ENCODE results near the gene OR10D3.

DNA sequence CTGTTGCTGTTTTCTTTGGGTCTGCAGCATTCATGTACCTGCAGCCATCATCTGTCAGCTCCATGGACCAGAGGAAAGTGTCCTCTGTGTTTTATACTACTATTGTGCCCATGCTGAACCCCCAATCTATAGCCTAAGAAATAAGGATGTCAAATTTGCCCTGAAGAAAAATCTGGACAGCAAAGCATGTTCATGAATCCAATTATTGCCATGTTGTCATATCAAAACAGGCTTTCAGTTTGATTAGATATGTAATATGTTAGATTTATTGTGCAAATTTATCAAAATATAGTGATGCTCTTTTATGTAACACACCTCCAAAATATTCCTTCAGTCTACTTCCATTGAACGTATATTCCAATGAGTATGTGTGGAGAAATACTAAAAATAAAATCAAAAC lies 42.3 kb downstream of the OR10D3 start:
- TF ChIP-seq, protein P1, sequence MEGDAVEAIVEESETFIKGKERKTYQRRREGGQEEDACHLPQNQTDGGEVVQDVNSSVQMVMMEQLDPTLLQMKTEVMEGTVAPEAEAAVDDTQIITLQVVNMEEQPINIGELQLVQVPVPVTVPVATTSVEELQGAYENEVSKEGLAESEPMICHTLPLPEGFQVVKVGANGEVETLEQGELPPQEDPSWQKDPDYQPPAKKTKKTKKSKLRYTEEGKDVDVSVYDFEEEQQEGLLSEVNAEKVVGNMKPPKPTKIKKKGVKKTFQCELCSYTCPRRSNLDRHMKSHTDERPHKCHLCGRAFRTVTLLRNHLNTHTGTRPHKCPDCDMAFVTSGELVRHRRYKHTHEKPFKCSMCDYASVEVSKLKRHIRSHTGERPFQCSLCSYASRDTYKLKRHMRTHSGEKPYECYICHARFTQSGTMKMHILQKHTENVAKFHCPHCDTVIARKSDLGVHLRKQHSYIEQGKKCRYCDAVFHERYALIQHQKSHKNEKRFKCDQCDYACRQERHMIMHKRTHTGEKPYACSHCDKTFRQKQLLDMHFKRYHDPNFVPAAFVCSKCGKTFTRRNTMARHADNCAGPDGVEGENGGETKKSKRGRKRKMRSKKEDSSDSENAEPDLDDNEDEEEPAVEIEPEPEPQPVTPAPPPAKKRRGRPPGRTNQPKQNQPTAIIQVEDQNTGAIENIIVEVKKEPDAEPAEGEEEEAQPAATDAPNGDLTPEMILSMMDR (IDR thresholded peaks at IDR 0.05): no peak
- no peak for TF ChIP-seq POLR2AphosphoS5 (IDR thresholded peaks at IDR 0.05)

Data from esophagus muscularis mucosa (tissue), 3 donors.